Left colon (tissue), 2 donors: ENCODE results near the gene NEFH. TPM values are rescaled to one million over a fixed set of nuclear protein-coding genes. Genes with fewer than 3 reads are reported as not detected.

Experiments used
- ATAC-seq: fragments of 200-7000 bp; cut with Tn5 transposase; one replicate; pipeline ENCODE4 v1.9.1; 2020; ENCODE audit warnings: mild to moderate bottlenecking, moderate library complexity
- DNase-seq, 2 donors: peaks; one replicate each; pipeline ENCODE4 v3.0.0-alpha.2; 2020
- intact Hi-C, 2 donors: fragments of 100-400 bp; cut with DNase I in 1 of 2; cut with micrococcal nuclease in 1 of 2; formaldehyde crosslinking; loops; one replicate each; pipeline versions ENCODE4 v1.11.2 to v1.14.0; 2022; cut with DNase I, micrococcal nuclease
- total RNA-seq, 2 donors: library from RNA; stranded (reverse); fragmentation: NEBNext Ultra II Directional; extraction: Animal tissue kit (Norgen Biotek cat#: 25700); gene quantifications; one replicate each; pipeline ENCODE4 v1.2.1, GENCODE V29; 2021
- donor health status: DM: no; HTN: no; CAD: no.
- donor health status: DM: yes; HTN: yes; CAD: no.

Gene NEFH
- total RNA-seq, 2 donors from 2014 or later: 0.12 to 0.34 TPM

GRCh38 chr22:29457730-29458129 lies 22.3 kb upstream of the NEFH start:
- ATAC-seq (peak; percentile 72), DNase-seq (no peak)
- intact Hi-C loops: no loop called here

- no peak for DNase-seq
- intact Hi-C loops: no loop called here
- ATAC-seq: no peak
These were observed 21.5 kb upstream of the NEFH start for GRCh38 chr22:29458551-29458950.

- ATAC-seq (no peak), DNase-seq (no peak)
- intact Hi-C loops: no loop called here
These were observed 20.2 kb upstream of the NEFH start for GRCh38 chr22:29459773-29460172.

- DNase-seq (no peak), ATAC-seq (no peak)
- intact Hi-C loops: no loop called here
These were observed 18.8 kb upstream of the NEFH start for GRCh38 chr22:29461263-29461662.

GRCh38 chr22:29463629-29464028 lies 16.4 kb upstream of the NEFH start:
- DNase-seq: no peak
- no peak for ATAC-seq
- intact Hi-C loops: no loop called here

GRCh38 chr22:29464581-29464980 lies 15.4 kb upstream of the NEFH start:
- DNase-seq (no peak), ATAC-seq (no peak)
- intact Hi-C loops: no loop called here

GRCh38 chr22:29469755-29470154 lies 10.3 kb upstream of the NEFH start:
- peak; percentile 25 for ATAC-seq
- intact Hi-C loops: no loop called here
- DNase-seq: no peak

GRCh38 chr22:29470159-29470855 lies 9.7 kb upstream of the NEFH start:
- DNase-seq: peak; percentile 40 to 81
- intact Hi-C loops: no loop called here
- peak; percentile 97 for ATAC-seq

GRCh38 chr22:29473001-29473400 lies 7.0 kb upstream of the NEFH start:
- ATAC-seq (no peak), DNase-seq (no peak)
- intact Hi-C loops: no loop called here

GRCh38 chr22:29475550-29475949 lies 4.5 kb upstream of the NEFH start:
- ATAC-seq (no peak), DNase-seq (peak in 1 of 2 donors; percentile 20)
- intact Hi-C loops: no loop called here

GRCh38 chr22:29476116-29476515 lies 3.9 kb upstream of the NEFH start:
- no peak for DNase-seq
- ATAC-seq: no peak
- intact Hi-C loops: no loop called here

GRCh38 chr22:29477723-29478318 lies 2.2 kb upstream of the NEFH start:
- ATAC-seq: no peak
- DNase-seq: no peak
- intact Hi-C loops: no loop called here

GRCh38 chr22:29478326-29479276 lies 1.4 kb upstream of the NEFH start:
- DNase-seq (no peak), ATAC-seq (peak; percentile 45)
- intact Hi-C loops: no loop called here

GRCh38 chr22:29480262-29480511 lies 169 bp downstream of the NEFH start:
- DNase-seq (no peak), ATAC-seq (no peak)
- intact Hi-C loops: no loop called here

GRCh38 chr22:29480512-29481264 lies 670 bp downstream of the NEFH start:
- ATAC-seq (no peak), DNase-seq (no peak)
- intact Hi-C loops: no loop called here

GRCh38 chr22:29481265-29482000 lies 1.4 kb downstream of the NEFH start:
- ATAC-seq (no peak), DNase-seq (no peak)
- intact Hi-C loops: no loop called here

- ATAC-seq (no peak), DNase-seq (no peak)
- intact Hi-C loops: no loop called here
These were observed 2.2 kb downstream of the NEFH start for GRCh38 chr22:29482253-29482652.

- DNase-seq: no peak
- intact Hi-C loops: no loop called here
- no peak for ATAC-seq
These were observed 2.7 kb downstream of the NEFH start for GRCh38 chr22:29482726-29483125.

GRCh38 chr22:29483254-29483653 lies 3.2 kb downstream of the NEFH start:
- DNase-seq (no peak), ATAC-seq (no peak)
- intact Hi-C loops: no loop called here
